Epithelial cell of esophagus (primary cell): ENCODE measurements around the gene STK26.

Experiments
- DNase-seq: peaks from one replicate; pipeline ENCODE4 v3.0.0; 2010; ENCODE audit warnings: low read depth
- H3K4me3 ChIP-seq: 2 replicates; pipeline ENCODE4 v1.5.1; 2011; ENCODE audit warnings: mild to moderate bottlenecking, low read length, control low read depth
- TF ChIP-seq, protein P1 (sequence below): IDR thresholded peaks from 2 replicates; pipeline ENCODE4 v1.5.1; 2011; ENCODE audit warnings: low read depth, mild to moderate bottlenecking, low read length, control low read depth, inconsistent platforms; ENCODE audit not compliant: insufficient read depth; ENCODE audit errors: missing control alignments

STK26 gene

DNA sequence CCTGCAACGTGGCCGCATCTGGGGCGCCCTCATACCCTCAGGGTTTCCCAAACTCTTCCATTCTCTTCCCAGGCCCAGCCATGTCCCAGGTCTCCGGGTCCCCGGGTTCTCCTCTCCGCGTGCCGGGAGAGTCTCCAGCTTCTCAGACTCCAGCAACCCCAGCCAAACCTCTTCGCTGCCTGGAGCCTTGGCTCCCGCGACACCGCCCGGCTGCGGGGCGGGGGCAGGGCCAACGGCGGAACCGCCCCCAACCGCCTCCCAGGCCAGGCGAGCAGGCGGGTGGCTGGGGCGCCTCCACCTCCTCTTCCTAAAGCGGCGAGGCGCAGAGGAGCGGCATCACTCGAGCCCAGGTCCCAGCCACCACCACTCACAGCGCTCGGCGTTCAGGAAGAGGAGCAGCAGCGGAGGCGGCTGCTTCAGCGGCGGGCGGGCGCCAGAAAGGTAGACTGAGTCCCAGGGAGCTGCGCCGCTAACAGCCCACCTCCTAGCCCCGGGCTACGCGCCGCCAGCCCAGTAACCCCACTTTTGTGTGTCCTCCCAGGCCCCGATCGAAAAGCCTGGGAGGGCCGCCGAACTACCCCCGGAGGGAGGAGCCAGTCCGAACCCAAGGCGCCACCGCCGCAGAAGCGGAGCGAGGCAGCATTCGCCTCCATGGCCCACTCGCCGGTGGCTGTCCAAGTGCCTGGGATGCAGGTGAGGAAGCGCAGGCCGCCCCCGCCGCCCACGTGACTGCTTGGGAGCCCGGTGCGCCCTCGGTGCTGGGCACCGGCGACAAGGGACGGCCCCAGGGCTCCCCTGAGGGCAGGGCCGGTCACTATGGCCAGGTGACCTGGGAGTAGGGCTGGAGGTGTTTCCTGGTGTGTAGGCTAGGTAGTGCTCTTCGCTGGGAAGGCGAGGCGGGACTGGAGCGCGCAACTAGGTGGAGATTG is at the start of gene STK26:
TSS of gene STK26 (plus strand) at position 336 of the 929 bp plus-strand sequence. CDS start at position 652, 316 bp downstream.
- TF ChIP-seq, protein P1, sequence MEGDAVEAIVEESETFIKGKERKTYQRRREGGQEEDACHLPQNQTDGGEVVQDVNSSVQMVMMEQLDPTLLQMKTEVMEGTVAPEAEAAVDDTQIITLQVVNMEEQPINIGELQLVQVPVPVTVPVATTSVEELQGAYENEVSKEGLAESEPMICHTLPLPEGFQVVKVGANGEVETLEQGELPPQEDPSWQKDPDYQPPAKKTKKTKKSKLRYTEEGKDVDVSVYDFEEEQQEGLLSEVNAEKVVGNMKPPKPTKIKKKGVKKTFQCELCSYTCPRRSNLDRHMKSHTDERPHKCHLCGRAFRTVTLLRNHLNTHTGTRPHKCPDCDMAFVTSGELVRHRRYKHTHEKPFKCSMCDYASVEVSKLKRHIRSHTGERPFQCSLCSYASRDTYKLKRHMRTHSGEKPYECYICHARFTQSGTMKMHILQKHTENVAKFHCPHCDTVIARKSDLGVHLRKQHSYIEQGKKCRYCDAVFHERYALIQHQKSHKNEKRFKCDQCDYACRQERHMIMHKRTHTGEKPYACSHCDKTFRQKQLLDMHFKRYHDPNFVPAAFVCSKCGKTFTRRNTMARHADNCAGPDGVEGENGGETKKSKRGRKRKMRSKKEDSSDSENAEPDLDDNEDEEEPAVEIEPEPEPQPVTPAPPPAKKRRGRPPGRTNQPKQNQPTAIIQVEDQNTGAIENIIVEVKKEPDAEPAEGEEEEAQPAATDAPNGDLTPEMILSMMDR = no peak
- peak; percentile 84 for DNase-seq
- H3K4me3 ChIP-seq = peak within 1 kb of the TSS; percentile 68

DNA sequence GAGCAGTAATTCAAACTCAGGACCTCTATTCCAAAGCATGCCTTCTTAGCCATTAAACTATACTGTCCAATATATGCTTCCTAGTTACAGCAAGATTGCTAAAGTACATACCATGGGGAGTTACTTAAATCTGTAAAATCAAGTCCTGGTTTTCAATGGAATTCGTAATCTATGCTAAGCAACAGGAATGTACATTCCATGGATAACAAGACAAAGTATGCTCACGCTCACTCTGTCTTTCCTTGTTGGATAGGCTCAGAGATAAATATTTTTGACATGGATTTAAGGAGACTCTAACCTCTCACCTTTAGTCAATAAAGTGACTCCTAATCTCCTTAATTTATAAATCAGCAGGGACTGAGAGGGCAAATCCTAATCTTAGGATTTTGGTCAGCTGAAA is 47.3 kb upstream of the STK26 start:
- no peak for DNase-seq
- TF ChIP-seq, protein P1 = no peak
- no peak overlapping the region for H3K4me3 ChIP-seq

DNA sequence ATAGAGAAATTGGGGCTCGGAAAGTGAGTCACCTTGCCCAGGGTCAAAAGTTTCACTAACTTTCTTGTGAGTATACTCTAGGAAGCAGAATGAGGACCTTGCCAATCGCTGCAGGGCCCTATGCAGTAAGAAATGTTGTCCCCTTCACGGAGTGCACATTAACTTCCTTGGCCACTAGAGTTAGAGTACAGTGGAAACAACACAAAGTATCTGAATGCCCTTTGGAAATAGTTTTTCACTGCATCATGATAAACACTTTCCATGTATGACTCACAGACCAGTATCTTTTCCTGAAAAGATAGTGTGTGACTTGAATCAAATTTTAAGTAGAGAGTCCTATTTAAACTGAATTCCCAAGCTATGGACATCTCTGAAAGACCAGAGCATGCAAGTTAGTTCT is 45.5 kb upstream of the STK26 start:
- peak; percentile 11 for DNase-seq
- TF ChIP-seq, protein P1 = no peak
- H3K4me3 ChIP-seq = no peak overlapping the region

DNA sequence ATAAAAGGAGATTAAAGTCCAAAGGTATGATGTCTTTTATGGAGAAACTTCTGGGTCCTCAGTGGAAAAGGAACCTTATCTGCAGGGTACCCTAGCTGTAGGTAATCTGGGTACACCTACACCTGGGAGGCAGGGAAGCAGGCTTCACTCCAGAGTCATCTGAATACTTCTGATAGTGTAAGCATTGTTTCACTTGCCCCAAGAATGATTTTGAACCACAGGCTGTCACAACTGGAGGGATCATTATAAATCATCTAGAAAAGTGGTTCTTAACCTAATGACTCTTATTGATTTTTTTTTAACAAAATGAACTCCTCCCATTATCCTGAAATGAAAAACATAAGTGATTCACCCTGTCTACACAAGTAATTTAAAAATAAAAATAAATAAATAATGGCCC is 44.0 kb upstream of the STK26 start:
- DNase-seq = no peak
- no peak overlapping the region for H3K4me3 ChIP-seq
- TF ChIP-seq, protein P1 = no peak

DNA sequence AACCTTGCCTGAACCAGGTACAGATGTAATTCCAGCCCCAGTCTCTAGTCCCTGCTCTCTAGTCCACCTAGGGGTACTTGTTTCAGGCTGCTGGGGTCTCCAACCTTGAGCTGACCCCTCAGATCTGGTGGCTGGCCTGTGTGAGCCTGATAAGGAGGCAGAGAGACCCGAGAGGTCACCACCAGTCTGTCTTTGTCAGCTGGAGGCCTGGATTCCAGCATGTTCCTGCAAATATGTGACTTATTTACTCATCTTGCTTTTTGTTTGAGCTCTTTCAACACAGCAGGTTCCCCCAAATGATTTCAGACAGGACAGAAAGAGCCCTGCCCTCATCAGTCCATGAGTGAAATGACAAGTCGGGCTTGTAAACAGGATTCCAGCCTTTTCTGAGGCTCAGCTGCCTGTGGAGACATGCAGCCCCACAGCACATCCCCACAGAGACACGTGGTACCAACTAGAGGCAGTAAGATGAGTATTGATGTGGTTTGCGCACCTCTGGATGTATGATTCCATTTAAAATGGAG is 37.5 kb upstream of the STK26 start:
- peak; percentile 73 for DNase-seq
- TF ChIP-seq, protein P1 = no peak
- no peak overlapping the region for H3K4me3 ChIP-seq

DNA sequence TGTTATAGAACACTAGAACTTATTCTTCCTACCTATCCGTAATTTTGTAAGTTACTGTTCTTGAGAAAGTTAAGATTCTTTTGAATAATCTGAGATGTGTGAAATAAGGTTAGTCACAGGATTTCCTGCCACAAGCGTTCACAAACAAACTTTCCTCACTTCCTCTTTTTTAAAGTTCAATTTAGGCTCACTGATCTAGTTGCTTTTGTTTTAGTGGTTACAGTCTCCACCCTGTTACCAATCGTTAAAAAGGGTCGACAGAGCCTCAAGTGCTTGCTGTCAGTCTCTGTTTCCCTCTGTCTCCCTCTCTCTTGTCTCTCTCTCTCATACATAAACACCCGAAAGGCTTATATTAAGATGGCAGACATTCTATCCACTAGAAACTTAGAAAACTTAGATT is 35.9 kb upstream of the STK26 start:
- TF ChIP-seq, protein P1 = no peak
- DNase-seq = no peak
- H3K4me3 ChIP-seq = no peak overlapping the region

DNA sequence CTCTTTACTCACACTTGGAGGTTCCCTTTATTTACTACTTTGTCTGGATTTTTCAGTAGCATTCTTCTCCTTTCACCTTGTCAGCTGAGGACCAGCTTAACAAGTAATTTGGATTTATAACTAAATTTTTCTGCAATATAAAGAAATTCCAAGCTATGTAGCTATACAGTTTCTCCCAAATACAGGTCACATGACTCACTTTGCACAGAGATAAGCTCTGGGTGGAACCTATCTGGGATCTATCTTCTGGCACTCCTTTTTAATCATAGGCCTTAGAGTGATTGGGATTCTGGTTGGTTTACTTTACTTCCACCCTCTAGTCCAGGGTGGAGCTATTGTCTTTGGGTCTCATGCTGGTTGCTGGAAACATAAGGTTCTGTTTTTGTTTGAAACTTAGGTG is 34.9 kb upstream of the STK26 start:
- H3K4me3 ChIP-seq = no peak overlapping the region
- TF ChIP-seq, protein P1 = no peak
- no peak for DNase-seq
